ENCODE data around the gene FBXO46.

DNA sequence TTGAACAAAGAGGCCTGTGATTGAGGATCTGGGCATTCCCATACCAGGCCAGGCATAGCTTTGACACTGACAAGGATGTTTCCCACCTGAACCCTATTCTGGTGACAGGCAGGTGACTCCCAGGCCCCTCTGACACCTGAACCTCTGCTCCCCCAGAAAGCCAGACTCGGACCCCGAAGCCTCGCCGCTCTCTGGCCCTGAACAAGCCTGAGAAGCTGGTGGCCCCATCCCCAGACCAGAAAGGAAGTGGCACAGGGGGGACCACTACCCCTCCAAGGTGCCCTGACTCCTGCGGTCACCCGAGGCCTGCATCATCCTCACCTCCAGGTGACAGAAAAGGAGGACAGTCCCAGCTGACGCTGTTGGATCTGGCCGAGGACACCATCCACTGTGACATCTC lies 23.6 kb upstream of the FBXO46 start:
- TF ChIP-seq TCF4 (CRISPR knock-in tag; IDR thresholded peaks at IDR 0.05; ENCODE audit: borderline replicate concordance), result no peak
- TF ChIP-seq ZFP30 (CRISPR knock-in tag; IDR thresholded peaks at IDR 0.05), result no peak
- TF ChIP-seq ZC3H10 (CRISPR knock-in tag; IDR thresholded peaks at IDR 0.05), result no peak
- TF ChIP-seq TOX (CRISPR knock-in tag; IDR thresholded peaks at IDR 0.05; ENCODE audit: borderline replicate concordance), result no peak
- TF ChIP-seq, protein P1, sequence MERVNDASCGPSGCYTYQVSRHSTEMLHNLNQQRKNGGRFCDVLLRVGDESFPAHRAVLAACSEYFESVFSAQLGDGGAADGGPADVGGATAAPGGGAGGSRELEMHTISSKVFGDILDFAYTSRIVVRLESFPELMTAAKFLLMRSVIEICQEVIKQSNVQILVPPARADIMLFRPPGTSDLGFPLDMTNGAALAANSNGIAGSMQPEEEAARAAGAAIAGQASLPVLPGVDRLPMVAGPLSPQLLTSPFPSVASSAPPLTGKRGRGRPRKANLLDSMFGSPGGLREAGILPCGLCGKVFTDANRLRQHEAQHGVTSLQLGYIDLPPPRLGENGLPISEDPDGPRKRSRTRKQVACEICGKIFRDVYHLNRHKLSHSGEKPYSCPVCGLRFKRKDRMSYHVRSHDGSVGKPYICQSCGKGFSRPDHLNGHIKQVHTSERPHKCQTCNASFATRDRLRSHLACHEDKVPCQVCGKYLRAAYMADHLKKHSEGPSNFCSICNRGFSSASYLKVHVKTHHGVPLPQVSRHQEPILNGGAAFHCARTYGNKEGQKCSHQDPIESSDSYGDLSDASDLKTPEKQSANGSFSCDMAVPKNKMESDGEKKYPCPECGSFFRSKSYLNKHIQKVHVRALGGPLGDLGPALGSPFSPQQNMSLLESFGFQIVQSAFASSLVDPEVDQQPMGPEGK (CRISPR knock-in tag; IDR thresholded peaks at IDR 0.05; ENCODE audit: borderline replicate concordance), result no peak
- no peak for TF ChIP-seq GLIS3 (CRISPR knock-in tag; IDR thresholded peaks at IDR 0.05)
- TF ChIP-seq, protein P2, sequence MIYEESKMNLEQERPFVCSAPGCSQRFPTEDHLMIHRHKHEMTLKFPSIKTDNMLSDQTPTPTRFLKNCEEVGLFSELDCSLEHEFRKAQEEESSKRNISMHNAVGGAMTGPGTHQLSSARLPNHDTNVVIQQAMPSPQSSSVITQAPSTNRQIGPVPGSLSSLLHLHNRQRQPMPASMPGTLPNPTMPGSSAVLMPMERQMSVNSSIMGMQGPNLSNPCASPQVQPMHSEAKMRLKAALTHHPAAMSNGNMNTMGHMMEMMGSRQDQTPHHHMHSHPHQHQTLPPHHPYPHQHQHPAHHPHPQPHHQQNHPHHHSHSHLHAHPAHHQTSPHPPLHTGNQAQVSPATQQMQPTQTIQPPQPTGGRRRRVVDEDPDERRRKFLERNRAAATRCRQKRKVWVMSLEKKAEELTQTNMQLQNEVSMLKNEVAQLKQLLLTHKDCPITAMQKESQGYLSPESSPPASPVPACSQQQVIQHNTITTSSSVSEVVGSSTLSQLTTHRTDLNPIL (CRISPR knock-in tag; IDR thresholded peaks at IDR 0.05; ENCODE audit: low read depth), result no peak

Data from SK-N-SH treated with all-trans-retinoic acid at 6 μM for 48 hours (cell line).